Bone marrow (tissue), 2 donors: Measurements from ENCODE around the gene ELOVL2.

Experiments
- DNase-seq, 2 donors: peaks; one replicate each; lab custom pipeline; 2025; lab: John Stamatoyannopoulos, UW

The ELOVL2 gene

GRCh38 chr6:11056871-11057270 lies 12.8 kb upstream of the ELOVL2 start:
- no peak for DNase-seq

- DNase-seq, result no peak
Measured at GRCh38 chr6:11055127-11055627, 11.1 kb upstream of the ELOVL2 start.

GRCh38 chr6:11054722-11055121 lies 10.6 kb upstream of the ELOVL2 start:
- DNase-seq, result no peak

GRCh38 chr6:11053307-11053706 lies 9.2 kb upstream of the ELOVL2 start:
- DNase-seq, result no peak

- no peak for DNase-seq
Measured at GRCh38 chr6:11050731-11051130, 6.6 kb upstream of the ELOVL2 start.

- no peak for DNase-seq
Measured at GRCh38 chr6:11044712-11045167, 635 bp upstream of the ELOVL2 start.

GRCh38 chr6:11043378-11043960 lies 636 bp downstream of the ELOVL2 start:
- DNase-seq, result no peak

GRCh38 chr6:11042750-11043377 lies 1.2 kb downstream of the ELOVL2 start:
- DNase-seq, result no peak

GRCh38 chr6:11042025-11042749 lies 1.9 kb downstream of the ELOVL2 start:
- DNase-seq, result no peak

GRCh38 chr6:11040134-11040533 lies 4.0 kb downstream of the ELOVL2 start:
- no peak for DNase-seq

GRCh38 chr6:11039040-11039439 lies 5.1 kb downstream of the ELOVL2 start:
- no peak for DNase-seq

GRCh38 chr6:11036977-11037430 lies 7.1 kb downstream of the ELOVL2 start:
- DNase-seq, result no peak

GRCh38 chr6:11036351-11036740 lies 7.8 kb downstream of the ELOVL2 start:
- no peak for DNase-seq

GRCh38 chr6:11035616-11036350 lies 8.3 kb downstream of the ELOVL2 start:
- no peak for DNase-seq

- no peak for DNase-seq
Measured at GRCh38 chr6:11033825-11034224, 10.3 kb downstream of the ELOVL2 start.

GRCh38 chr6:11030904-11031303 lies 13.2 kb downstream of the ELOVL2 start:
- DNase-seq, result no peak

- no peak for DNase-seq
Measured at GRCh38 chr6:11028959-11029358, 15.1 kb downstream of the ELOVL2 start.

GRCh38 chr6:11027565-11028110 lies 16.5 kb downstream of the ELOVL2 start:
- no peak for DNase-seq

GRCh38 chr6:11025921-11026635 lies 18.0 kb downstream of the ELOVL2 start:
- DNase-seq, result no peak

GRCh38 chr6:11025130-11025529 lies 19.0 kb downstream of the ELOVL2 start:
- no peak for DNase-seq

- no peak for DNase-seq
Measured at GRCh38 chr6:11023032-11023431, 21.1 kb downstream of the ELOVL2 start.
